Ishikawa (cell line): ENCODE measurements around the gene SPRN.

ENCODE experiments used
- USF1 ChIP-seq: IDR thresholded peaks from 2 replicates; pipeline ENCODE4 v1.6.1; 2012
- ZBTB7A ChIP-seq: IDR thresholded peaks from 2 replicates; pipeline ENCODE4 v1.6.1; 2012; ENCODE audit warnings: low read depth

GRCh38 chr10:133419211-133419950, 5.0 kb downstream of the SPRN start:
- TF ChIP-seq ZBTB7A, result no peak
- no peak for TF ChIP-seq USF1
